ENCODE measurements around the gene TTC9B. TPM values are rescaled to one million over a fixed set of nuclear protein-coding genes. Genes with fewer than 3 reads are reported as not detected.

The TTC9B gene
- polyA plus RNA-seq, 3 donors, result 0.11 to 0.26 (median 0.12) TPM

DNA sequence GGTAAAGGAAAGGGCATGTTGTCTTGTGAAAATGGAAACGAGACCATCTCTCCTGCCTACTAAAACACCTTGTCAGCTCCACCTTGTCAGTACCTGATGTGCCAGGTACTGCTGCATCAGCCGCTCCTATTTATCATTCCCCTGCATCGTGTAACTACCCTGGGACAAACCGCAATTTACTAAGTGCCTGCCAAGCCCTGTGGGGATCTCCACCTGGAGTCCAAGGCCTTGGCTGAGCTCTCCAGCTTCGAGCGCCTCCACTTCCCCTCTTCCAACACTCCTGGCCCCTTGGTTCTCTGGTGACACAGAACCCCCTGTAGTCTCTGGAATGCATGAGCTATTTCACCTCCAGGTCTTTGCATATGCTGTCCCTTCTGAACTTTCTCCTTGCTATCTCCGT is 34.2 kb upstream of the TTC9B start:
- DNase-seq (ENCODE audit: extremely low read depth in 1 of 11, low read depth in 9 of 11, low spot score in 4 of 11), result no peak

DNA sequence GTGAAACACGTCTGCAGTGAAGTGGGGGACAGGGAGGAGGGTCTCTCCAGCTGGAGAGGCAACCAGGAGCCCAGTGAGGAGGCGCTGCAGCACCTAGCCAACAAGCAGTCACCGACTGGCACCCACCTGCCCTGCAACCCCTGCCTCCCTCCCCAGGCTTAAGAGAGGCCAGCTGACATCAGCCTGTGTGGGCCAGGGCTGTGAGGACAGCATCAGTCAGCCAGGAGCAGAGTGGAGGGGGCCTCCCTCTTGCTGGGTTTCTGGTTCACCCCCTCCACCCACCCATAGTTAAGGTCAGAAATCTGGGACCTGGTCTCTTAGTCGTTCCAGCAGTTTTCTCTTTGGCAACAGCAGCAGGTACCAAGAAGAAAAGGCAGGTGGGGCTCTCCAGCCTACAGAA is 33.8 kb upstream of the TTC9B start:
- no peak for DNase-seq (ENCODE audit: extremely low read depth in 1 of 11, low read depth in 9 of 11, low spot score in 4 of 11)

DNA sequence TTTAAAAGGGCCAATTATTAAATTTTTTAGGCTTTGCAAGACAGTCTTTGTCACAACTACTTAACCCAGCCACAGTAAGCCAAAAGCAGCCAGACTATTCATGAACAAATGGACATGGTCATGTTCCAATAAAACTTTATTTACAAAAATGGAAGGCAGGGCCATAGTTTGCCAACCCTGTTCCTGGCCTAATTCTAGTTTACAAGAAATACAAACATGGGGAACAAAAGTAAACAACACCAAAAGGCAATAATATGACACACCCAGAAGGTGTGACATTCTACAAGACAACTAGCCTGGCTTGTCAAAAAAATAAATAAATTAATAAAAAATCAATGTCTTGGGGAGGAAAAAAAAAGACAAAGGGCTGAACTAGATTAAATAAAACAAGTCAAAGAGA is 33.1 kb upstream of the TTC9B start:
- no peak for DNase-seq (ENCODE audit: extremely low read depth in 1 of 11, low read depth in 9 of 11, low spot score in 4 of 11)

DNA sequence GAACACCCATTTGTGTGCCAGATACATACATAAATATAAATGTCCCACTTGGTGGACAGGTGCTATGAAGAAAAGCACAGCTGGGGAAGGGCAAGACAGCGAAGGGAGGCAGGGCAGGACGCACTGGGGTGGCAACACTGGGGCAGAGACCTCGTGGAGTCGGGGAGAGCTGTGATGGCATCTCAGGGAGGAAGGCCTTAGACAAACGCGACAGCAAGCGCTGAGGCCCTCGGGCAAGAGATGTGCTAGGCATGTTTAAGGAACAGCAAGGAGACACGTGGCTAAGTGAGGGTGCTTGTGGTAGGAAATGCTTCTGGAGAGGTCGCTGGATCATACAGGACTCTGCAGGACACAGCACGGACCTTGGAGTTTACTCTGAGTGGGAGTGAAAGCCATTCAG is 31.6 kb upstream of the TTC9B start:
- no peak for DNase-seq (ENCODE audit: extremely low read depth in 1 of 11, low read depth in 9 of 11, low spot score in 4 of 11)

DNA sequence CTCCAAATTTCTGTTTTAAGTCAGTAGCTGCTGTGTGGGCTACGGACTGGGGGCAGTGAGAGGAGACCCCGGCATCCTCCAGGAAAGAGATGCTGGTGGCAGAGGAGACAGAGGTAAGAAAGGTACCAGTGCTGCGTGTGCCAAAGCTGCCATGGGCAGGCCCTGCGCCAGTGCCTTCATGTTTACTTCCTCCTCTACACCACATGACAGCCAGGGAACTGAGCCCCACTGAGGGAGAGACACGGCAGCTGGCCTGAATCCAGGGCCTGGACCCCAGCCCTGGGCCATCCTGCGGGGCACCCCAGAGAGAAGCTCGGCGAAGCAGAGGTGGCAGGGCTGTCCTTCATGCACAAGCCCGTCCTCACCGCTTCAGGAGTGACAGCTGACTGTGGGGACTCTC is 31.0 kb upstream of the TTC9B start:
- no peak for DNase-seq (ENCODE audit: extremely low read depth in 1 of 11, low read depth in 9 of 11, low spot score in 4 of 11)

DNA sequence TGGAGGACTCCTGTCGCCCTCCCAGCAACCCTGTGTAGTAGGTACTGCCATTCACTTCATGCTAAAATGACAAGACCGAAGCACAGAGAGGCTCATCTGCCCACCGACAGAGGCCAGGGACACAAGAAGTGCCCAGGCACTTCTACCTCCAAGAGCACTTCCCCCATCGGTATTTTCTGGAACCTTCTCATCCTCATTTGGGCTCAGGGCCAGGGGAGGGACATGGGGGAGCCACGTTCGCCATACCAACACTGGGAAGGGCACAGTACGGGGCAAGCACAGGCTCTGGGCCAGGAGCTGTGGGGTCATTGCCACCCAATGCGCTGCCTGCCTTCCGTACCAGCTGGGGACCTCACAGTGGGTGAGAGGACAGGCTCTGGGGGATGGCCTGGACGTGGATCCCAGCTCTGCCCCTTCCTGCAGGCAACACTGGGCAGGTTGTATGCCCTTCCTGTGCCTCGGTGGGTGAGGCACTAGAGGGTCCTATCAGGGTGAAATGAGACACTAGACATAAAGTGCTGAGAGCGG is 29.6 kb upstream of the TTC9B start:
- DNase-seq (ENCODE audit: extremely low read depth in 1 of 11, low read depth in 9 of 11, low spot score in 4 of 11), result no peak

DNA sequence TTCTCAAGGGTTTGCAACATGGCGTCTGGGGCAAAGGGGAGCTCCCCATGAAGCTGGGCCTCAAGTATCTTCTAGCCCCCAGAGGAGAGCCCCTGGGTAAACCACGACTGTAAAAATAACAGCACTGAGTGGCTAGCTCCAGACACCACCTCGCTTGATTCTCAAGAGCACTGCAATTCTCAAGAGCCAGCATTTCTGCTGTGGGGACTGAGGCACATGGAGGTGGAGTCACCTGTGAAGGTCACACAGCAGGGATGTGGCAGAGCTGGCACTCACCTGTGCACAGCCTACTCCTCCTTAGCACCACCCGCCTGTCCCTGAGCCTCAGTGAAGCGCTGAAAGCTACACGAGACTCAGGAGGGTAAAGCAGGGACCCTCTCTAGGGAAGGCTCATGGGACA is 29.0 kb upstream of the TTC9B start:
- no peak for DNase-seq (ENCODE audit: extremely low read depth in 1 of 11, low read depth in 9 of 11, low spot score in 4 of 11)

DNA sequence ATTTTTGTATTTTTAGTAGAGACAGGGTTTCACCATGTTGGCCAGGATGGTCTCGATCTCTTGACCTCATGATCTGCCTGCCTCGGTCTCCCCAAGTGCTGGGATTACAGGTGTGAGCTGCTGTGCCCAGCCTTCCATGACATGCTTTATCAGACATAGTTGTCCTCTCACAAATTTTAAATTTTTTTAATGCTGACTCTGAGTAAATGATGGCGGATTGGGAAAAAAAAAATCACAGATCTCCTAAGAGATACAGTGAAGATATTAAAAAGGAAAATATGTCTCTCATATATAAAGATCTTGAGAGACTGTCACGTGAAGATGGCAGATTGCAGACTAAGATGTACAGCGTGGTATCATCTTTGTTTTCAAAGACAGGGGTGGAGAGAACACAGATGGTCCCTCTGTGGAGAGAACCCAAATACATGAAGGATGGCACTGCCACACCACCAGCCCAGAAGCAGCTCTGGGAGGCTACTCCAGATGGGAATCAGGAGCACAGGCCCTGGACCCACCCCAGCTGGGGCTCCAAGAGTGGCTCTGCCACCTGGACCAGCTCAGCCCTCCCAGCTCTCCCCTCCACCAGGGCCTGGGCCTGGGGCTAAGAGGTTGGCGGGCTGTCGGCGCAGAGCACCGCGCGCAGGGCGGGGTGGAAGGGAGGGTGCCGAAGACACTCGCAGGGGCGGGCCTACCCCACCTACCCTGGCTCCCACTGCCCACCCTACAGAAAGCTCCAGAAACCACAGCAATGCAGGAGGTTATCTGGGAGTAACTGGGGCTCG is 28.3 kb upstream of the TTC9B start:
- no peak for DNase-seq (ENCODE audit: extremely low read depth in 1 of 11, low read depth in 9 of 11, low spot score in 4 of 11)

DNA sequence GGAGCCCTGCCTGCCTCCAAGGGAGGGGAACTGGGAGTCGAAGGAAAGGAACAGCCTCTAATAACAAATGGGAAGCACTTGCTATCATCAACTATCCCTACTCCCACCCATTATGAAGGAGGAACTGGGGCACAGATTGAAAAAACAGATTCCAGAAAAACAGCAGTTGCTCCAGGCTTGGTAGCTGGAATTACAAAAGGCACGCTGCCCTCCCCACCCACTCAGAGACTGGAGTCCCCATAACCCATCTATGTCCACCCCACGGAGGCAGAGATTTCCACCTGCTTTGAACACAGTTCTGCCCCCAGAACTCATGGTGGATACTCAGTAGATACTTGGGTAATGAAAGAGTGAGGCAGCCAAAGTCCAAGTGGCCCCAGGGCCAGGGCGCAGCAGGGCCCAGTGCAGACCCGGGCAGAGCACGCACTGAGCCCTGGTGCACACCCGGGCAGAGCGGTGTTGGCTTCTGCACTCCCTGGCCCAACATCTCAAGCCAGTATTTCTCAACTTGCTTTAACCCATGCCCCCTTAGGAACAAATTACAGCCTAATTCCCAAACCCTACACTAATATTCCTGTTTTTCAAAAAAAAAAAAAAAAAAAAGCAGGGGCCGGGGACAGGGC is 27.4 kb upstream of the TTC9B start:
- DNase-seq (ENCODE audit: extremely low read depth in 1 of 11, low read depth in 9 of 11, low spot score in 4 of 11), result no peak

DNA sequence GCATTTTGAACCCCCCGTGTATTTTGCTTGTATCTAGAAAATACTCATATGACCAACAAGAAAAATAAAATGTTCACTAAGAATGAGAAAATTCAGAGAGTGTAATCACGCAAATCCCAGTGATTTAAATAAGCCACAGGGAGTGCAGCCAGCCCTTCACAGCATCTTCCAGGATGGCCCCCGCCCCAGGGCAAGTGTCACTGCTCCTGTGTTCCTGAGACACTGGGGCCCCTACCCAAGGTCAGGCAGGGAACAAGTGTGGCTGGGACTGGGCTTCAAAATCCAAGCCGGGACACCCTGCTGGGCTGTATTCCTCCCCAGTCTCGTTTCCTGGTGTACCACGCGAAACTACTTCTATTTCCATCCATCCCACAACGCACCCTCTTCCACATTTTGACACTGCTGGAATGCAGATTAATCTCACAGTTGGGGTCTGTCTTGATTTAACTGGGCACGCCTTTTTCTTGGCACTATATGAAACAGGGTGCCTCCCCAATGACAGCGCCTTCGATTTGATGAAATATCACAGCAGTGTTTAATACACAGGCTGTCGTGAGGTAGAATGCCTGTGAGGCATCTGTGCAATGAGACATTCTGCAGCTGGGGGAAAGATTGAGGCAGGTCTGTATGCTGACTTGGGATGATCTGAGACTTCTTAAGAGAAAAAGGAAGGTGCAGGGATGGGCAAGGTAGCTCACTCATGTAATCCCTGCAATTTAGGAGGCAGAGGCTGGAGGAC is 26.6 kb upstream of the TTC9B start:
- no peak for DNase-seq (ENCODE audit: extremely low read depth in 1 of 11, low read depth in 9 of 11, low spot score in 4 of 11)

DNA sequence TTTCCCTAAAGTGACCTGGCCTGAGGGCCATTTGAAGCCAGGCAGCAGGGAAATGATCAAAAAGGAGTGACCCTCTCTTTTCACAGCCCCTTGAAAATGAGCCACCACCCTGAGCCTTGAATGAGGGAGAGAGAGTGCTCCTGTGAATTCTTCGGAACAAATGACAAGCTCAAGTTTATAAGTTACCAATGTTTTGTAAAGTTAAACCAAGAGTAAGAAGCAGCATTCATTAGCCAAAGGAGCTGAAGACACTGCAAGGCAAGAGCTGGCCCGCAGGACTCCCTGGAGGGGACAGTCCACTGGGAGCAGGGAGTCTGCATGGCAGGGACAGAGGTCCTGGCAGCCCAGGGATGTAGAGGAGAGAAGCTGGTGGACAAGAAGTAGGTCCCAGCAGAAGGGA is 25.0 kb upstream of the TTC9B start:
- no peak for DNase-seq (ENCODE audit: extremely low read depth in 1 of 11, low read depth in 9 of 11, low spot score in 4 of 11)

DNA sequence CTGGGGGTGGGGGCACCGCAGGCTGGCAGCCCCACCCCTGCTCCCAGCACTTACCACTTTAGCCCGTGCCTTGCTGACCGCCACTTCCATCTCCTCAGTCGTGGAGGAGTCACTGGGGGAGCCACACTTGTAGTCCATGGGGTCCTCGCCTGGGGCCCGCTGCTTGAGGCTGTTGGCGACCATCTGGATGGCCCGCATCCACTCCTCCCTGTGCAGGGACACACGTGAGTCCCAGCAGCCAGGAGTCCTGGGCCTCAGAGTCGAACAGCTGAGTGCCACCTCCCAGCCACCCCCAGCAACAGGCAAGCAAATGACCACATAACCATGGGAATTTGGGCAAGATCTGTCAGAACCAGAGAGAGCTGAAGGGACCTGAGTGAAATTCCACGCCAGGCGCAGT is 24.3 kb upstream of the TTC9B start:
- DNase-seq (ENCODE audit: extremely low read depth in 1 of 11, low read depth in 9 of 11, low spot score in 4 of 11), result no peak

DNA sequence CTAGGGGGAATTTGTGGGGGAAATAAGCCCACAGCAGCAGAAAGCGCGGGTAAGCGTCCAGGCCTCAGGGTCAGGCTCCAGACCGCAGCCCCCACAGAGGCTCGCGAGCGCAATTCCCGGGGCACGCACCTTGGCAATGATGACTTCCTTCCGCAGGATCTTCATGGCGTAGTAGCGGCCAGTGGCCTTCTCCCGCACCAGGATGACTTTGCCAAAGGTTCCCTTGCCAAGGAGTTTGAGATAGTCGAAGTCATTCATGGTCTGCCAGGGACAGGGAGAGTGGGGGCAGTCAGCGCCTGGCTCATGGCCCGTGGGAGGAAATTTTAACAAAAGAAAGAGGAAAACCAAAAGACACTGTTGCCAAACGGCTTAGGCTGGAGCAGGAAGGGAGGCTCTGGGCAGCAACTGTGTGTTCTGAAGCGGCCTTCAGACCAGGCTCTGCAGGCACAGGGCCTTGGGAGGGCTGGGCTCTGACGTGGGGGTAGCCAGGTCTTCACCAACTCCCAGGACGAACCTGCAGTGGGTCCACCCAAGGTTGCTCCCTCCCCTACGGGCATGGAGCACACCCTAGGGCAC is 23.7 kb upstream of the TTC9B start:
- DNase-seq (ENCODE audit: extremely low read depth in 1 of 11, low read depth in 9 of 11, low spot score in 4 of 11), result no peak

DNA sequence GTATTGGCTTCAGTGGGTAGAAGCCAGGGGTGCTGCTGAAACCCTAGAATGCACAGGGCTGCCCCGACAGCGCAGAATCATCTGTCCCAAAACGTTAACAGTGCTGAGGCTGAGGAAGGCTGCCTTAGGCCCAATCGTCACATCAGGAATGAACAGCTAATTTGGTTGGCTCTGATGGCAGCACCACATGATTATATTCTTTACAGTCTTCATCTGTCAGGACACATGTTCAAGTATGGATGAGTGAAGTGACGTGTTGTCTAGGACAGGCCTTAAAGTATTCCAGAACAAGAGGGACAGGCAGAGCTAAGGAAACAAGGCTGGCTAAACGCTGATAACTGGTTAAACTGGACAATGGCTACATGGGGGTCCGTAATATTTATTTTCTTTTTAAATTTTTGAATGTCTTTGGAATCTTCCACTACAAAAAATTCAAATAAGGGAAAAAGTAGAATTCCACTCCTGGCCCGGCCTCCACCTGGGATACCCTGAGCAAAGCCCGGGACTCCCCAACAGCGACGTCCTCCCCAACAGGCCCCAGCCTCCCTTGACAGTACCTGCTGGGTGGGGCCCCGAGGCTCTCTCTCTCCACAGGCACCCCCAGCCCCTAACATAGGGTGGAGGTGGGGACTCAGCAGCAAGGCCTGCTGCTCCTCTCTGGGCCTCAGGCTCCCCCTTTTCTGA is 23.1 kb upstream of the TTC9B start:
- no peak for DNase-seq (ENCODE audit: extremely low read depth in 1 of 11, low read depth in 9 of 11, low spot score in 4 of 11)

DNA sequence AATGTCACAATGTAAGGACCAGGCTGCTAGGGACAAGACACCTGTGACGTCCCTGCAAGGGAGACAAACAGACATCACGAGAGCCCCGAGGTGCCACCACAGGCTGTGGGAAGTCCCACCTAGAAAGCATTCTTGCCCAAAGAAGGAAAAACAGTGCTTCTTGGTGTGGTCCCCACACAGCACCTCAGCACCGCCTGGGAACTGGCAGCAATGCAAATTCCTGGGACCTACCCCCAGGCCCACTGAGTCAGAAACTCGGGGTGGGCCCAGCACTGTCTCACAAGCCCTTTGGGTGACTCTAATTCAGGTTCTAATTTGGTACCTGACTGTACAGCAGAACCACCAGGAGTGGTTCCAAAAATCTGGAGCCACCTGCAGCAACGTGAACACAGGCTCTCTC is 22.1 kb upstream of the TTC9B start:
- DNase-seq (ENCODE audit: extremely low read depth in 1 of 11, low read depth in 9 of 11, low spot score in 4 of 11), result no peak

DNA sequence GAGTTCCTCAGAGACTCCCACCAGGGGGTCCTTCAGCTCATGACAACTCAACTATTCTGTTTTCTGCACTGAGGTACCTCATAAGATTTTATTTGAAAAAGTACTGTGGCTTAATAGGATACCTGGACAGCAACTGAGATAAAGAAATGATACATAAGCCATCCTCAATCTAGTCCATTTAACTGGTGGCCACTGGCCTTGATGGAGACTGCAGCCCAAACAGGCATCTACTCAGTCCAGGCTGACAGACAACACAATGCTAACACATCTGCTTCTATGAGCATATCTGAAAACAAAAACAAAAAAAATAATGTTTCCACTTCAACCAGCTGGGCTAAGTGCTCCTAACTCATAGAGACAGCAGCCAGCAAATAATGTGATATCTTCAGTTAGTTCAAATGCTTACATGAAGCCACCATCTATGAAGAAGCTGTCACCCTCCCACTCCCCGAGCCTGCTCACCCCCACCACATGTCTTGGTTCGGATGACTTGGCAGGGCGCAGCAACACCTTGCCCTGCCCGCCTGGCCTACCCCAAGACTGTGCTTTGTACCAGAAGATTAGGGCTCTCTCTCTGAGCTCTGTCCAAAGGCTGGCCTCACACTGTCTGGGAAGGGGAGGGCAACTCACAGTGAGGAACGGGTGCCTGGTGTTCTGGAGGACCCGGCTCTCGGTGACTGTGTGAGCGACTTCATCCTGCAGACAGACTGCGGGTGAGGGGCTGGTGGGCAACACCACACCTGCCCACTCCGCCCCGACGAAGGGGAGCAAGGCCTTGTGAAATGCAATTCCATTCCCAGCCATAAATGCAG is 21.4 kb upstream of the TTC9B start:
- no peak for DNase-seq (ENCODE audit: extremely low read depth in 1 of 11, low read depth in 9 of 11, low spot score in 4 of 11)

DNA sequence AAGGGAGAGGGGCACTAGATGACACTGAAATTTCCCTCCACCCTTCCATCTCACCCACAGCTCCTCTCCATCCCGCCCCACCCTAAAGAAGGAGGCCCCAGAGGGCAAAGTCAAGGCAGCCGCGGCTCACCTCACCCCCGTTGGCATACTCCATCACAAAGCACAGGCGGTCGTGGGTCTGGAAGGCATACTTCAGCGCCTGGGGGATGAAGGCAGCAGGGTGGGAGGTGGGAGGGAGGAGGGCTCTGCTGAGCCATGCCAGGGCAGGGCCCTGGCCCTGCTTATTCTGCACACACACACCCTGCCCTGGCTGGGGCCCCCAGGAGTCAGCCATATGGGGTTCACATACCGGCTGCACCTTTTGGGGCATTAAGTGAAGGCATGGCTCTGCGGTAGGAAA is 20.6 kb upstream of the TTC9B start:
- no peak for DNase-seq (ENCODE audit: extremely low read depth in 1 of 11, low read depth in 9 of 11, low spot score in 4 of 11)

DNA sequence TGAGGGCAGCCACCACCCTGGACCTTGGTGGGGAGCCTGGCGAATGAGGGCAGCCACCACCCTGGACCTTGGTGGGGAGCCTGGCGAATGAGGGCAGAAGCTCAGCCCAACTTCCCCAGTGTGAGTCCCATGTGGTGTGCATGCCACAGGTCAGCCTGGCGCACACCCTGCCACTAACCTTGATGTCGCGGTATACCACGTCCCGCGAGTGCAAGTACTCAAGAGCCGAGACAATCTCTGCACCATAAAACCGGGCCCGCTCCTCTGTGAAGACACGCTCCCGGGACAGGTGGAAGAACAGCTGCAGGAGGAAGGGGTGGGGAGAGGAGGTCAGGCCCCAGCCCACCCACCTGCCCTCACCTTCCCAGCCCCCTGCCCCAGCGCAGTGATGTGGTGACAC is 19.6 kb upstream of the TTC9B start:
- DNase-seq (ENCODE audit: extremely low read depth in 1 of 11, low read depth in 9 of 11, low spot score in 4 of 11), result no peak

DNA sequence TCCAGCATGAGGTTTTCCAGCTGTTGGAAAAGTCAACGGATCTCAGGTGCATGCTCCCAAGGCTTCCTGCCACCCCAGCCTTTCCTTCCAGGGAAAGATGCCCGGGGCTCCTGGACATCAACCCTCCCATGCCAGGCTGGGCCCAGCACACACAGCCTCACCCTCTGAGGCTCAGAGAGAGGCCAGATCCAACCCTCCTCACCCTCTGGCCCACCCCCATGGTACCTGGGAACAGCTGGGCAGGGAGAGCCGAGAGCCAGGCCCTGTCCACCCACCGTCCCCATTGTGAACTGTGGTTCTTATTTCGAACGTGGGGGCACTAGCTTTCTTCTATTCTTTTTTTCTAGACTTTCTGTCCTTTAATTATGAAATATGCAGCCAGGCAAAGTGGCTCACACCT is 18.2 kb upstream of the TTC9B start:
- no peak for DNase-seq (ENCODE audit: extremely low read depth in 1 of 11, low read depth in 9 of 11, low spot score in 4 of 11)
